Stimulated activated CD4-positive, alpha-beta T cell treated with anti-CD3 and anti-CD28 coated beads, Interleukin-1b, Interleukin-23, amount 100 ng/mL, for 4 hours (primary cell): ENCODE results near the gene SC5D.

ENCODE experiments used
- DNase-seq, 2 donors: peaks; one replicate each; pipeline ENCODE4 v3.0.0-alpha.2; 2020; ENCODE audit warnings: low read depth in 2 of 2

Gene SC5D

GRCh38 chr11:121356357-121356756, 63.8 kb downstream of the SC5D start:
- DNase-seq: no peak
